Endometrial microvascular endothelial cells (primary cell): ENCODE results near the gene TARDBP. TPM values are rescaled to one million over a fixed set of nuclear protein-coding genes. Genes with fewer than 3 reads are reported as not detected.
"Not testable (repeated sequence)": the region's sequence is repeated elsewhere in the genome, so short reads cannot be mapped to it uniquely, and the experiment has no call there.

Experiments
- in situ Hi-C: cut with HindIII; loops from 2 replicates; pipeline ENCODE4 v1.10.0; 2017; ENCODE audit warnings: low sequenced_read_pairs, low pct_unique_long_range_greater_than_20kb; ENCODE audit errors: inconsistent ontology term
- total RNA-seq: library from RNA; depleted of rRNA; stranded (reverse); fragments of >200 nt; gene quantifications from one replicate; pipeline ENCODE4 v1.2.3, GENCODE V29; 2015; ENCODE audit errors: inconsistent ontology term

TARDBP gene
- total RNA-seq, 1 donor from 2014 or later: 114 TPM

DNA sequence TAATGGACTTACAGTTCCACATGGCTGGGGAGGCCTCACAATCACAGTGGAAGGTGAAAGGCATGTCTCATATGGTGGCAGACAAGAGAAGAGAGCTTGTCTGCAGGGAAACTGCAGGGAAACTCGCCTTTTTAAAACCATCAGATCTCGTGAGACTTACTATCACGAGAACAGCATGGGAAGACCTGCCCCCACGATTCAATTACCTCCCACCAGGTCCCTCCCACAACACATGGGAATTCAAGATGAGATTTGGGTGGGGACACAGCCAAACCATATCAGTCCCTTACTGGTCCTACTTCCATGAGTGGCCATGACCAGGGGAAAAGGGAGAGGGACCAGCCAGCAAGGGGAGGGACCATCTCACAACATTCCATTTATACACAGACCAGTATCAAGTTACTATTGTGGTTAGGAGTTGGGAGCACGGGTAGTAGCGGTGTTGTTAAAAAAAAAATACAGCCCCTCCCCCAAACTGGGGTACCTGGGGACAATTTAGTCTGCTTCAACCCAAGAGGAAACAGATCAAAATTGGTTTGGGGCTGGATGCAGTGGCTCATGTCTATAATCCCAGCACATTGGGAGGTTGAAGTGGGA lies 22.4 kb upstream of the TARDBP start:
- in situ Hi-C loops: not testable (repeated sequence)

DNA sequence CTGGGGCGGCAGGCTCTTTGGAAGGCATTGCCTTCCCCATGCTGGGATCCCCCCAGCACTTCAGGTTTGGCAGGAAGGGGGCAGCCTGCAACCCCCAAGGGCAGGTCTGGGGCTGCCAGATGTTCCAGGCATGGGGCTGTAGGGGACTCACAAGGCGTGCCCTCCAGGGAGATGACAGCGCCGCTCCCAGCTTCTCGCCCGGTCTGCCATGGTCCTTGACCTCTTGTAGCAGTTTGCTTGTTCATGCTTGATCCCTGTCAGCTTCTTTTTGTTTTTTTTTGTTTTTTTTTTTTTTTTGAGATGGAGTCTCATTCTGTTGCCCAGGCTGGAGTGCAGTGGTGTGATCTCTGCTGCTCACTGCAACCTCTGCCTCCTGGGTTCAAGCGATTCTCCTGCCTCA lies 21.6 kb upstream of the TARDBP start:
- in situ Hi-C loops: no loop called here

DNA sequence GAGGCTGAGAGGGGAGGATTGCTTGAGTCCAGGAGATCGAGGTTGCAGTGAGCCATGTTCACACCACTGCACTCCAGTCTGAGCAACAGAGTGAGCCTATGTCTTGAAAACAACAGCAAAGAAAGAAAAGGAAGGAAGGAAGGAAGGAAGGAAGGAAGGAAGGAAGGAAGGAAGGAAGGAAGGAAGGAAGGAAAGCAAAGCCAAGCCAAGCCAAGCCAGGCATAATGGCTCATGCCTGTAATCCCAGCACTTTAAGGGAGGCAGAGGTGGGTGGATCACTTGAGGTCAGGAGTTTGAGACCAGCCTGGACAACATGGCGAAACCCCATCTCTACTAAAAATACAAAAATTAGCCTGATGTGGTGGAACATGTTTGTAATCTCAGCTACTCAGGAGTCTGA lies 20.4 kb upstream of the TARDBP start:
- in situ Hi-C loops: not testable (repeated sequence)

DNA sequence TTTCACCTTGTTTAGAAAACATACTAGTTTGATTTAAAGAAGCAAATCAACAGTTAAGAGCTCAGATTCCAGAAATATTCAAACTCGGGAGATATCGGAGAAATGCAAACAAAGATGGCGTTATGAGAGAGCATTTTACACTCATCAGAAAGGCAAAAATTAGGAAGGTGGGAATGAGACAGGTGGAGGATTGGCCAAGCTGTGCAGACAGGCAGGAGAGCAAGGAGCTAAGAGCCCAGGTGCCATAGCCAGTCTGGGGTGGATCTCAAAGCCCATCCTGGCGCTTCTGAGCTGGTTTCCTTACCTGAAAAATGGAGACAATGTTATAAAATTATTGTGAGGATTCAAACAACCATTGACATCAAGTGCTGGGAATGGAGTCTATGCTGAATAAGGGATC lies 19.6 kb upstream of the TARDBP start:
- in situ Hi-C loops: no loop called here

DNA sequence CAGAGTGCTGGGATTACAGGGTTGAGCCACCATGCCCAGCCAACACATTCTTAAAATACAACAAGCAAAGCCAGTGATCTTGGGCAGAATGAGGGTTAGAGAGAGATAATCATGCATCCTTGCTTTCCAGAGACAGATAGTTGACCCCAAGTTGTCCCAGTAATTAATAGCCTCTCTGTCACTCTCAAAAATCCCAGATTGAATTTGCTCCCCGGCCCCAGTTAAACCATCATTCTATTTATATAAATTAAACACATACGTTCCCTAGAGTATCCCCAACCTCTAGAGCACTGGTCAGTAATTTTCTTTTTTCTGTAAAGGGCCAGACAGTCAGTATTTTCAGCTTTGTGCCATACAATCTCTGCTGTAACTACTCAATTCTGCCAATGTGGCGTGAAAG lies 16.4 kb upstream of the TARDBP start:
- in situ Hi-C loops: no loop called here

DNA sequence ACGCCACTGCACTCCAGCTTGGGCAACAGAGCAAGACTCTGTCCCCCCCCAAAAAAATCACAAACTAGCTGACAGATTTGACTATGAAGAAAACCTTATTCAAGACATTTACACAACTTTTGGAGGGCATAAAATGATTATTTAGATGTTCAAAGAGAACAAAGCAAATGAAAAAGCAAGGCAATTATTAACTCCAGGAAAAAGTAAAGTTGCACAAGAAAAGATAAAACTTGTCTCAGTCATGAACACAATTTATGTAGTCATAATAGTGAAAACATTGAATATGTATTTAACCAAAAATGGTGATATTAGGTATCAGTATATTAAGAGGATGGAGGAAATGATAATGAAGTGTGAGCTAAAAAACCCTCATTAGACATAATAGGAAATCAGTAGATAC lies 11.9 kb upstream of the TARDBP start:
- in situ Hi-C loops: no loop called here

DNA sequence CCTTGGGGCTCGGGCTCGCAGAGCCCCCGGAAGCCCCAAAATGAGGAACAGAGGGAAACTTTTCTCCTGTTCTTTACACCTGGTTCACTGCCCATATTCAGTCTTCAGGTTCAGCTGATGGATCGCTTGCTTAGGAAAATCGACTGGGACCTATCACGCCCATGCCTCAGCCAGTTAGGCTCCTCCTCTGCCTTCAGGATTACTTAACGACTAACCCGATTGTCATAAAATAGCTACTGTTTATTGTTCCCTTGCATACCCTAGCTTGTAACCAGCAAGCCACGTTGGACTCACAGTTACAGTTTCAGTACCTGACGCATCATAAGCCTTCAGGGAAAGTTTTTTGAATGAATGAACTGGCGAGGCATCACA lies 692 bp downstream of the TARDBP start:
- in situ Hi-C loops: no loop called here

DNA sequence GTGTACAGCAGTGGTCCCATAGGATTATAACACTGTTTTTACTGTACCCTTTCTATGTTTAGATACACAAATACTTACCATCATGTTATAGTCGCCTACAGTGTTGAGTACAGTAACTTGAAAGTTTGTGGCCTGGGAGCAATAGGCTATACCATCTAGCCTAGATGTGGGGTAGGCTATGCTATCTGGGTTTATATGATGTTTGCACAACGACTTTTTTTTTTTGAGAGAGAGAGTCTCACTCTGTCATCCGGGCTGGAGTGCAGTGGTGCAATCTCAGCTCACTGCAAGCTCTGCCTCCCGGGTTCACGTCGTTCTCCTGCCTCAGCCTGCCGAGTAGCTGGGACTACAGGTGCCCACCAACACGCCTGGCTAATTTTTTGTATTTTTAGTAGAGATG lies 6.9 kb downstream of the TARDBP start:
- in situ Hi-C loops: not testable (repeated sequence)

DNA sequence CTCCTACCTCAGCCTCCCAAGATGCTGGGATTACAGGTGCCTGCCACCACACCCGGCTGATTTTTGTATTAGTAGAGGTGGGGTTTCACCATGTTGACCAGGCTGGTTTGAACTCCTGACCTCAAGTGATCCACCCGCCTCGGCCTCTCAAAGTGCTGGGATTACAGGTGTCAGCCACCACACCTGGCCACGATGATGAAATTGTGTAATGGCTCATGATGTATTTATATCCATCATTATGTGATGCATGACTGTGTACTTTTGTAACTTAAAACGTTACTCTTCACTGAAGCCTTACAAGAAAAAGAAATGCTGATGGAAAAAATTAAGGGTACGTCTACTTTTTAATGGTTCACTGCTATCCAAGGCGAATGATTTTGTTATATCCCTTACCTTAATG lies 7.5 kb downstream of the TARDBP start:
- in situ Hi-C loops: no loop called here

DNA sequence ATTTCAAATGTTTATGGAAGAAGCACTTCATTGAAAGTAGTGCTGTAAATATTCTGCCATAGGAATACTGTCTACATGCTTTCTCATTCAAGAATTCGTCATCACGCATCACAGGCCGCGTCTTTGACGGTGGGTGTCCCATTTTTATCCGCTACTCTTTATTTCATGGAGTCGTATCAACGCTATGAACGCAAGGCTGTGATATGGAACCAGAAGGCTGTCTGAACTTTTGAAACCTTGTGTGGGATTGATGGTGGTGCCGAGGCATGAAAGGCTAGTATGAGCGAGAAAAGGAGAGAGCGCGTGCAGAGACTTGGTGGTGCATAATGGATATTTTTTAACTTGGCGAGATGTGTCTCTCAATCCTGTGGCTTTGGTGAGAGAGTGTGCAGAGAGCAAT lies 10.7 kb downstream of the TARDBP start:
- in situ Hi-C loops: no loop called here

DNA sequence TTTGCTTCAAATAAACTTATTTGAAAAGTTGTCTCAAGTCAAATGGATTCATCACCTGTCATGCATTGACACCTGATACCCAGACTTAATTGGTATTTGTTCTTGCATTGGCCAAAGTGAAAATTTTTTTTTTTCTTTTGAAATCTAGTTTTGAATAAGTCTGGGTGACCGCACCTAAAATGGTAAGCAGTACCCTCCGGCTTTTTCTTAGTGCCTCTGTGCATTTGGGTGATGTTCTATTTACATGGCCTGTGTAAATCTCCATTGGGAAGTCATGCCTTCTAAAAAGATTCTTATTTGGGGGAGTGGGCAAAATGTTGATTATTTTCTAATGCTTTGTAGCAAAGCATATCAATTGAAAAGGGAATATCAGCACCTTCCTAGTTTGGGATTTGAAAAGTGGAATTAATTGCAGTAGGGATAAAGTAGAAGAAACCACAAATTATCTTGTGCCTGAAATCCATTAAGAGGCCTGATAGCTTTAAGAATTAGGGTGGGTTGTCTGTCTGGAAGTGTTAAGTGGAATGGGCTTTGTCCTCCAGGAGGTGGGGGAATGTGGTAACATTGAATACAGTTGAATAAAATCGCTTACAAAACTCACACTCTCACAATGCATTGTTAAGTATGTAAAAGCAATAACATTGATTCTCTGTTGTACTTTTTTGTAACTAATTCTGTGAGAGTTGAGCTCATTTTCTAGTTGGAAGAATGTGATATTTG lies 11.9 kb downstream of the TARDBP start:
- in situ Hi-C loops: no loop called here

DNA sequence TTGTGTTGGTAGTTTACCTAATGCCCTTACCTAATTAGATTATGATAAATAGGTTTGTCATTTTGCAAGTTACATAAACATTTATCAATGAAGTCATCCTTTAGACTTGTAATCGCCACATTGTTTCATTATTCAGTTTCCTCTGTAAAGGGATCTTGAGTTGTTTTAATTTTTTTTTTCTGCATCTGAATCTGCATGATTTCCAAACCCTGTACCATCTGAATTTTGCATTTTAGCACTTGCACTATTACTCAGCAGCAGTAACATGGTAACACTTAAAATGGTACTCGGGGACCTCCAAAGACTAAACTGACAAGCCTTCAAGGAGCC lies 12.4 kb downstream of the TARDBP start:
- in situ Hi-C loops: no loop called here

DNA sequence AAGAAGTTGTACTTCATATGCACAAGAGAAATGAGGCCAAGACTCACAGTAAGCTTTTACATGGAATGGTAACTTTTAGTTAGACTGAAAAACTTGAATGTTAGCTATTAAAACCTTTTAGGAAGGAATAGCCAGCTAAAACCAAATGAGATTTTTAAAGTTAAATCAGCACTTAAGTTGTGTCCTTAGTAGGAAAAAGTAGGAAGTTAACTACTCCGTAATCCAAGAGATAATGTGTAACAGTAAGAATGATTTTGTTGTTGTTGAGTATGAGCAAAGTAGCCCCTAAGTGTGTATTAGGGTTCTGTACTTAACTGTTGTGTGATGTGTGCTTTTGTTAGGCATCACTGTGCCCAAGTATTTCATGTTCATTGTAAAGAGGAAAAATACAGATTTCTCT lies 13.2 kb downstream of the TARDBP start:
- in situ Hi-C loops: no loop called here

DNA sequence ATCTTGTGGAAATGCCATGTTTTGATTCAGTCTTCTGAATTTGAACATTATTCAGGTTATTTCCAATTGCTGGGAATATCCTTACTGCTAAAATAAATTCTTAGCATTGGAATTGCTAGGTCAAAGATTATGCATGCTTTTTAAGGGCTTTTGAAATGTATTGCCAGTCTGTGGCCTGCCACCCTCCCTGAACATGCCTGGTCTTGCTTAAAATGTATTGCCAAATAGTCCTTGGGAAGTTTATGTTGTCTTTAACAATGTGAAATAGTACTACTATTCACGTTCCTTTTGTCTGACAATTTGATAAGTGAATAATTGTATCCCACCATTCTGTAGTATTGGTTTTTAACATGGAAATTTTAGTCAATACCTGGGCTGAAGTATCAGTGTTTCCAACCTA lies 13.6 kb downstream of the TARDBP start:
- in situ Hi-C loops: no loop called here

DNA sequence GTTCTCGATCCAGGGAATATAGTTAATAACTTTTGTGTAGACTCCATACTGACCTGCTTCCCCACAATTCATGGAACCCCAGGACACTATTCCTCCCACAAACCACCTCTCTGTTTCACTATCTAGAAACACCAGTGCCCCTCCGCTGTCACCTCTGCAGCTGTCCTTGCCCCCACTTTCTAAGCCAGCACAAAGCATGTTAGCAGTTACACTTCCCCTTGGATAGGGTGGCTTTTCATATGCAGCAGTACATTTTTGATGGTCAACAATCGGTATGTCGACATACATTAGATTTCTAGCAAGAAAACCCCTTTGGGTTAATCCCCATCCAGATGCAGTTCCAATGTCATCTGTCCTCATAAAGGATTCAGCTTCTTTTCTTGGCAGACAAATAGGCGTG lies 14.4 kb downstream of the TARDBP start:
- in situ Hi-C loops: no loop called here

DNA sequence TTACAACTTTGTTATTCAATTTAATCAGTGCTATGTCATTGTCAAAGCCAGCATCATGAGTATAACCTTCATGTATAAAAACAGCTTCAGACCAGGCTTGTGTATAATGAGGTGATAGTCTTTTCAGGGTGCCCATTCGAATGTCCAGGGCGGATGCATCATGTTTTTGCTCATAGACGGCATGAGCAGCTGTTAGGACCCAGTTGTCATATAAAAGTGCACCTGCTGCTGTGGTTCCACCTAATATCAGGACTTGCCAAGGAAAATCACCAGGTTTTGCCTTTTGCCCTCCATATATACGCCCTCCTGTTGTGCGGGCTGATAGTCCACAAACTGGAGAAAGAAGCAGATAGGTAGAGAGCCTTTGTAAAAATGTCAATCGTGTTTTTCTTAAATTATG lies 14.9 kb downstream of the TARDBP start:
- in situ Hi-C loops: no loop called here

DNA sequence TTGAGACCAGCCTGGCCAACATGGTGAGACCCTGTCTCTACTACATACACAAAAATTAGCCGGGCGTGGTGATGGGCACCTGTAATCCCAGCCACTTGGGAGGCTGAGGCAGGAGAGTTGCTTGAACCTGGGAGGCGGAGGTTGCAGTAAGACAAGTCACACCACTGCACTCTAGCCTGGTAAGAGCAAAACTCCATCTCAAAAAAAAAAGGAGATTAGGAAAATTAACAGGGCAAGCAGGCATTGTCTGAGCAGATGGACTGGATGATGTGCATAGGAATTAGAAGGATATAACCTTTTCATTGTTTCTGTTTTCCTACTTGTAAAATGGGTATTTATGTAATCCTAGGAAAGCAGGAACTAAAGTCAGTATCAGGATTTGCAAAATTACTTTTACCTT lies 15.6 kb downstream of the TARDBP start:
- in situ Hi-C loops: no loop called here

DNA sequence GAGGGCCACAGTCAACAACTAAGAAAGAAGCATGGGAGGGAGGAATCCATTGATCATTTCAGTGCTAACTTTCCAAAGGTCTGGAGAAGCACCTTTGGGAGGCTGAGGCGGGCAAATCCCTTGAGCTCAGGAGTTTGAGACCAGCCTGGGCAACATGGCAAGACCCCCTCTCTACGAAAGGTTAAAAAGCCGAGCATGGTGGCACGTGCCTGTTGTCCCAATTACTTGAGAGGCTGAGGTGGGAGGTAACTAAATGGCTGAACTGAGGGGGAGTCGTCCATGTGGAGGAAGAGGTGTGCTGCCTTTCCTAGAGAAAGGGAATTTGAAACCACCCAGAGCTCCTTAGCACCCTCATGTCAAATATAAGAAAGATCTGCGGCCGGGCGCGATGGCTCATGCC lies 18.4 kb downstream of the TARDBP start:
- in situ Hi-C loops: no loop called here

DNA sequence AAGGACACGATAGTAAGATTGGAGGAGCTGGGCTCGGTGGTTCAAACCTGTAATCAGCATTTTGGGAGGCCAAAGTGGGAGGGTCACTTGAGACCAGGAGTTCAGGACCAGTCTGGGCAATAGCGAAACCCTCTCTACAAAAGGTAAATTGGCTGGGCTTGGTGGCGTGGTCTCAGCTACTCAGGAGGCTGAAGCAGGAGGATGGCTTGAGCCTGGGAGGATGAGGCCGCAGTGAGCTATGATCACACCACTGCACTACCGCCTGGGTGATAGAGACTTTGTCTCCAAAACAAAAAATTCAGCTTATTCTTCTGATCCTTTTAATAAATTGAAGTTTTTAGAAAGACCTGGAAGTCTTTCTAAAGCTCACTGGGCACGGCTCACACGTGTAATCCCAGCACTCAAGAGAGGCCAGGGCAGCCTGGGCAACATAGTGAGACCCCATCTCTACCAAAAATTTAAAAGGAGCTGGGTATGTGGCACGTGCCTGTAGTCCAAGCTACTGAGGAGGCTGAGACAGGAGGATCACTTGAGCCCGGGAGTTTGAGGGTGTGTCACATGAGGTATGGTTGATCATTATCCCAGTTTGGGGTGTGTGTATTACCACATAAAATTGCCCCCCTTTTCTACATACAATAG lies 19.3 kb downstream of the TARDBP start:
- in situ Hi-C loops: no loop called here

DNA sequence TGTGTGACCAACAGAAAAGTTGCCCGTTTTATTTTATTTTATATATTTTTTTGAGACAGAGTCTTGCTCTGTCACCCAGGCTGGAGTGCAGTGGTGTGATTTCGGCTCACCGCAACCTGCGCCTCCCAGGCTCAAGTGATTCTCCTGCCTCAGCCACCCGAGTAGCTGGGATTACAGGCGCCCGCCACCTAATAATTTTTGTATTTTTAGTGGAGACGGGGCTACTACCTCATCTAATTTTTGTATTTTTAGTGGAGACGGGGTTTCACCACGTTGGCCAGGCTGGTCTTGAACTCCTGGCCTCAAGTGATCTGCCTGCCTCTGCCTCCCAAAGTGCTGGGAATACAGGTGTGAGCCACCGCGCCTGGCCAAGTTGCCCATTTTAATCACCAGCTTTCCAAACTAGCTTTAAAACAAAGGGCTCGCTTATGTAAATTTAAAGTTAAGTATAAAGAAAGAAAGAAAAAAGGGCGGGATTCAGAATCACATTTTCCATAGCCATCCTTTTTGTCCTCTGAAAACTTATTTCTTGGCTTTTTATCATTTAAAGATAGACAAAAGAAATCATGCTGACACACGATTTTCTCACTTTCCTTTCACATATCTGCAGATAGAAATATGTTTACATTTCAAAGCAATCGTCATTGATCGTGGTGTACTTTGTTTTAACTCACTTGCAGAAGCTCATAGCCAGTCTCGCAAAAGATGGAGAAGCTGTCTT lies 24.7 kb downstream of the TARDBP start:
- in situ Hi-C loops: not testable (repeated sequence)
